Measurements from ENCODE around the gene FMNL2.

Gene FMNL2

GRCh38 chr2:152560166-152560565, 225.2 kb downstream of the FMNL2 start:
- peaks cover 0 to 6% of the 10 kb centered on the region in 2 experiments; a peak in 1 of 3 replicates for H3K36me3 ChIP-seq (ENCODE audit: control insufficient read depth in 2 of 2, insufficient read depth in 1 of 2, low read length in 2 of 2)
- H3K27ac ChIP-seq (ENCODE audit: extremely low read depth, low read depth, low read length): no peak overlapping the region
- POLR2A ChIA-PET: no interaction called here
- TF ChIP-seq ZBTB49 (tag by site-specific recombination; IDR thresholded peaks at IDR 0.05; ENCODE audit: low read depth) (no peak), ZNF837 (tag by site-specific recombination; IDR thresholded peaks at IDR 0.05) (no peak), ZNF514 (tag by site-specific recombination; IDR thresholded peaks at IDR 0.05) (no peak), ZNF37A (tag by site-specific recombination; IDR thresholded peaks at IDR 0.05) (no peak), ZNF10 (tag by site-specific recombination; IDR thresholded peaks at IDR 0.05) (no peak), ZNF621 (tag by site-specific recombination; IDR thresholded peaks at IDR 0.05) (no peak)
- H3K4me1 ChIP-seq (ENCODE audit: control insufficient read depth, insufficient read depth, low read length): no peaks in the 10 kb centered on the region
- H3K9me3 ChIP-seq (ENCODE audit: control insufficient read depth, insufficient read depth, low read depth, low read length): no peaks in the 10 kb centered on the region
- H3K4me3 ChIP-seq (ENCODE audit: low read depth, low read length): no peak overlapping the region
- CTCF ChIA-PET: interaction anchor here (1.2 kb wide), 2 partner anchors 15 to 26 kb away, joined by 4 read pairs; no protein-coding TSS in a partner anchor

GRCh38 chr2:152560873-152561595, 226.1 kb downstream of the FMNL2 start:
- Histone ChIP-seq H3K9me3 (ENCODE audit: control insufficient read depth, insufficient read depth, low read depth, low read length) (no peaks in the 10 kb centered on the region), H3K36me3 (ENCODE audit: control insufficient read depth in 2 of 2, insufficient read depth in 1 of 2, low read length in 2 of 2) (peaks cover 0 to 6% of the 10 kb centered on the region in 2 experiments; a peak in 1 of 3 replicates), H3K27ac (ENCODE audit: extremely low read depth, low read depth, low read length) (no peak overlapping the region), H3K4me1 (ENCODE audit: control insufficient read depth, insufficient read depth, low read length) (0 out of 2 replicates have a peak, but pooled peaks cover 2% of the 10 kb centered on the region), H3K4me3 (ENCODE audit: low read depth, low read length) (no peak overlapping the region)
- ChIA-PET POLR2A (no interaction called here), CTCF (interaction anchor here (1.2 kb wide), 2 partner anchors 14 to 27 kb away, joined by 4 read pairs; no protein-coding TSS in a partner anchor)
- TF ChIP-seq ZXDB (tag by site-specific recombination; IDR thresholded peaks at IDR 0.05) (no peak), ZNF747 (tag by site-specific recombination; IDR thresholded peaks at IDR 0.05) (no peak), ZNF433 (tag by site-specific recombination; IDR thresholded peaks at IDR 0.05; ENCODE audit: low read depth) (no peak), BCL11B (tag by site-specific recombination; IDR thresholded peaks at IDR 0.05; ENCODE audit: low read depth) (no peak), ZNF426 (tag by site-specific recombination; IDR thresholded peaks at IDR 0.05) (no peak), TCF7L2 (IDR thresholded peaks at IDR 0.05; ENCODE audit: borderline replicate concordance, low read depth, low read length) (no peak), ZNF555 (tag by site-specific recombination; conservative IDR thresholded peaks at IDR 0.05) (no peak), YY2 (tag by site-specific recombination; IDR thresholded peaks at IDR 0.05) (no peak), WT1 (tag by site-specific recombination; IDR thresholded peaks at IDR 0.05) (no peak), ZNF311 (tag by site-specific recombination; IDR thresholded peaks at IDR 0.05; ENCODE audit: borderline replicate concordance) (no peak), ZBTB26 (tag by site-specific recombination; optimal IDR thresholded peaks at IDR 0.05) (no peak), ZNF549 (tag by site-specific recombination; IDR thresholded peaks at IDR 0.05) (no peak), TSHZ1 (tag by site-specific recombination; IDR thresholded peaks at IDR 0.05; ENCODE audit: borderline replicate concordance) (no peak), ZEB2 (tag by site-specific recombination; IDR thresholded peaks at IDR 0.05) (no peak), HIC1 (tag by site-specific recombination; IDR thresholded peaks at IDR 0.05) (no peak)

All from HEK293 (cell line).